Measurements from ENCODE around the gene GMFB. TPM values are rescaled to one million over a fixed set of nuclear protein-coding genes. Genes with fewer than 3 reads are reported as not detected.

The GMFB gene
- total RNA-seq, 1 experiment from 2014 or later, result 53.8 TPM

GRCh38 chr14:54509546-54510501 is 21.0 kb upstream of the GMFB start, which contains the start of gene CGRRF1:
Gene CGRRF1, plus strand, starts transcription at chr14:54509906. Its CDS starts 54 bp downstream, at chr14:54509960.
- H3K4me3 ChIP-seq (replicated peaks in 1 of 2; ENCODE audit: low read depth in 1 of 2, low read length in 2 of 2), result peak within 1 kb of the TSS; percentile 60 to 84
- peak within 1 kb of the TSS; percentile 82 for H3K9ac ChIP-seq (ENCODE audit: low read length)
- no peaks in the 10 kb centered on the region for H3K9me2 ChIP-seq (ENCODE audit: insufficient read depth)
- intact Hi-C loops (cut with micrococcal nuclease), result loop anchor here (5.0 kb wide), 1 partner anchor 262 kb away; no protein-coding TSS in a partner anchor
- H3K4me2 ChIP-seq (ENCODE audit: low read length), result peak within 1 kb of the TSS; percentile 86
- BruUV-seq (replicated peaks), result no TSS peak
- 0 out of 4 replicates have a peak, but pooled peaks cover 0 to under 1% of the 10 kb centered on the region in 2 experiments for H3K9me3 ChIP-seq (ENCODE audit: control insufficient read depth in 1 of 2, insufficient read depth in 1 of 2, low read depth in 1 of 2, low read length in 2 of 2)
- no peaks in the 10 kb centered on the region for H3K27me3 ChIP-seq (ENCODE audit: insufficient read depth, low read length)
- POLR2A ChIA-PET, result interaction anchor here (0.7 to 2.6 kb wide), 5 partner anchors 17 to 56 kb away, joined by 3 to 16 read pairs (median 4); partner anchors contain the start of gene GMFB
- no peaks in the 10 kb centered on the region for H4K20me1 ChIP-seq (ENCODE audit: insufficient read depth)
- peak within 1 kb of the TSS; percentile 70 for H2AFZ ChIP-seq (ENCODE audit: low read depth, low read length, poor library complexity, severe bottlenecking)
- peaks cover 5 to 18% of the 10 kb centered on the region in 2 experiments; a peak in 3 of 4 replicates for H3K4me1 ChIP-seq (ENCODE audit: control insufficient read depth in 1 of 2, insufficient read depth in 2 of 2, low read length in 2 of 2)
- no peaks in the 10 kb centered on the region for H3K36me3 ChIP-seq (ENCODE audit: control insufficient read depth in 1 of 2, insufficient read depth in 2 of 2, low read length in 2 of 2)
- peak within 1 kb of the TSS; percentile 49; the same call in 1 of the 2 replicates for H3K27ac ChIP-seq (ENCODE audit: low read depth, low read length)
- CTCF ChIA-PET, result interaction anchor here (0.6 to 3.1 kb wide), 6 partner anchors 16 to 267 kb away, joined by 3 to 10 read pairs (median 5); no protein-coding TSS in a partner anchor
- peak; percentile 96 for DNase-seq (ENCODE audit: low read depth, low spot score)
- ATAC-seq, result peak; percentile 99
- peaks cover 15% of the 10 kb centered on the region for H3K79me2 ChIP-seq (ENCODE audit: insufficient read depth, low read length)
- RAD21 ChIA-PET (ENCODE audit: low non-redundant PET in 1 of 2, low total read pairs in 2 of 2, uncharacterized antibody in 2 of 2, unreplicated experiment in 2 of 2), result interaction anchor here in 1 of 2 experiments (0.9 kb wide), 1 partner anchor 264 kb away, joined by 3 read pairs; no protein-coding TSS in a partner anchor
- TF ChIP-seq SP1 (IDR thresholded peaks at IDR 0.05; ENCODE audit: low read depth) (peak; percentile 80), ATF3 (IDR thresholded peaks at IDR 0.05) (no peak), SIN3A (IDR thresholded peaks at IDR 0.05; ENCODE audit: low read depth) (peak; percentile 60; the same call in 1 of the 2 replicates), POLR2AphosphoS5 (IDR thresholded peaks at IDR 0.05; ENCODE audit: low read depth, low read length) (peak; percentile 90), CBX3 (IDR thresholded peaks at IDR 0.05; ENCODE audit: low read depth) (peak; percentile 64; the same call in 1 of the 2 replicates), CTCF (IDR thresholded peaks at IDR 0.05 in 2 of 3, conservative IDR thresholded peaks at IDR 0.05 in 1 of 3; ENCODE audit: borderline replicate concordance in 1 of 3, insufficient read depth in 1 of 3, low read depth in 2 of 3, low read length in 2 of 3) (peak in 1 of 3 experiments; percentile 19; a peak in 2 of 6 replicates), ZFX (IDR thresholded peaks at IDR 0.05) (peak; percentile 39; the same call in 1 of the 2 replicates), ZBTB33 (IDR thresholded peaks at IDR 0.05; ENCODE audit: extremely low read depth, insufficient replicate concordance, low read length) (peak; percentile 90), POLR2A (IDR thresholded peaks at IDR 0.05; ENCODE audit: borderline replicate concordance, extremely low read depth, insufficient read depth, insufficient read length) (peak; percentile 66), EGR1 (IDR thresholded peaks at IDR 0.05; ENCODE audit: low read depth) (peak; percentile 56; the same call in 1 of the 2 replicates), MAX (IDR thresholded peaks at IDR 0.05) (peak; percentile 71), TCF7L2 (IDR thresholded peaks at IDR 0.05; ENCODE audit: borderline replicate concordance, extremely low read depth, insufficient read depth, insufficient read length) (peak; percentile 24), ELF1 (IDR thresholded peaks at IDR 0.05; ENCODE audit: borderline replicate concordance, low read depth) (no peak; the same call in 1 of the 2 replicates), CEBPB (IDR thresholded peaks at IDR 0.05; ENCODE audit: low read depth) (no peak; the same call in 1 of the 2 replicates)
